Smooth muscle cell (in vitro differentiated cells): ENCODE measurements around the gene FGD2. TPM values are rescaled to one million over a fixed set of nuclear protein-coding genes. Genes with fewer than 3 reads are reported as not detected.

Experiments used
- DNase-seq: peaks from one replicate; lab custom pipeline; 2025; ENCODE audit not compliant: unreplicated experiment; lab: John Stamatoyannopoulos, UW
- H2AFZ ChIP-seq: fragments of 200-600 bp; sonication (generic); 2 replicates; pipeline ENCODE4 v1.6.0; 2016; ENCODE audit warnings: antibody characterized with exemption, low read depth, mild to moderate bottlenecking
- H3F3A ChIP-seq: fragments of 200-600 bp; sonication (generic); 2 replicates; pipeline ENCODE4 v1.6.0; 2017; ENCODE audit warnings: antibody characterized with exemption, low read depth
- H3K27ac ChIP-seq: fragments of 200-600 bp; sonication (generic); 2 replicates; pipeline ENCODE4 v1.5.1; 2016; ENCODE audit warnings: low read depth, mild to moderate bottlenecking
- H3K27me3 ChIP-seq: fragments of 200-600 bp; sonication (generic); 2 replicates; pipeline ENCODE4 v1.6.1; 2016; ENCODE audit warnings: low read depth, mild to moderate bottlenecking
- H3K36me3 ChIP-seq: fragments of 200-600 bp; sonication (generic); 2 replicates; pipeline ENCODE4 v1.5.1; 2016; ENCODE audit warnings: low read depth
- H3K4me1 ChIP-seq: fragments of 200-600 bp; sonication (generic); 2 replicates; pipeline ENCODE4 v1.5.1; 2016; ENCODE audit warnings: low read depth
- H3K4me2 ChIP-seq: fragments of 200-600 bp; sonication (generic); 2 replicates; pipeline ENCODE4 v1.6.0; 2016; ENCODE audit warnings: mild to moderate bottlenecking
- H3K4me3 ChIP-seq: fragments of 200-600 bp; sonication (generic); 2 replicates; pipeline ENCODE4 v1.5.1; 2016; ENCODE audit warnings: mild to moderate bottlenecking
- H3K79me2 ChIP-seq: fragments of 200-600 bp; sonication (generic); 2 replicates; pipeline ENCODE4 v1.6.0; 2016; ENCODE audit warnings: low read depth, mild to moderate bottlenecking
- H3K9ac ChIP-seq: fragments of 200-600 bp; sonication (generic); 2 replicates; pipeline ENCODE4 v1.6.0; 2016; ENCODE audit warnings: low read depth
- H3K9me3 ChIP-seq: fragments of 200-600 bp; sonication (generic); replicated peaks from 2 replicates; pipeline ENCODE4 v1.5.1; 2016; ENCODE audit warnings: low read depth
- H4K20me1 ChIP-seq: fragments of 200-600 bp; sonication (generic); 2 replicates; pipeline ENCODE4 v1.6.0; 2016; ENCODE audit warnings: low read depth
- CTCF ChIP-seq: fragments of 200-600 bp; sonication (generic); IDR thresholded peaks from 2 replicates; pipeline ENCODE4 v1.5.1; 2017; ENCODE audit warnings: borderline replicate concordance, mild to moderate bottlenecking, antibody characterized with exemption; ENCODE audit not compliant: insufficient read depth, poor library complexity, severe bottlenecking
- WGBS: methylation state at CpG from one replicate; pipeline ENCODE4 v1.1.7; 2016; ENCODE audit warnings: low lambda C conversion rate; 5-methylcytosine and 5-hydroxymethylcytosine counted together
- polyA plus RNA-seq: library from polyadenylated mRNA; unstranded; fragments of >200 nt; fragmentation: Nextera tagmentation; extraction: Ambion mirVana; gene quantifications from 2 replicates; pipeline ENCODE4 v1.2.1, GENCODE V29; 2016
- total RNA-seq: library from RNA; depleted of rRNA; stranded (reverse); fragments of >200 nt; gene quantifications from 2 replicates; pipeline ENCODE4 v1.2.3, GENCODE V29; 2014

Gene FGD2
- total and polyA plus RNA-seq, 2 experiments from 2014 or later: not detected

- H4K20me1 ChIP-seq: peaks cover 75% of the 10 kb centered on the region
- H3K36me3 ChIP-seq: peaks cover 7% of the 10 kb centered on the region
- peaks cover 9% of the 10 kb centered on the region for H3K4me1 ChIP-seq
- H3K9me3 ChIP-seq: no peaks in the 10 kb centered on the region
- peaks cover 39% of the 10 kb centered on the region for H3K79me2 ChIP-seq
- no peak for TF ChIP-seq CTCF
- H3K4me3 ChIP-seq: no peak overlapping the region
- no peak overlapping the region for H3K9ac ChIP-seq
- DNase-seq: no peak
- H2AFZ ChIP-seq: no peak overlapping the region
- no peak overlapping the region for H3K4me2 ChIP-seq
- H3K27me3 ChIP-seq: no peaks in the 10 kb centered on the region
- 97% methylated on average over 6 of the region's 6 CpGs for WGBS
- no peaks in the 10 kb centered on the region for H3F3A ChIP-seq
- no peak overlapping the region for H3K27ac ChIP-seq
Observed at GRCh38 chr6:36976931-36977330, 28.5 kb upstream of the FGD2 start.

- Histone ChIP-seq H3K4me1 (peaks cover 9% of the 10 kb centered on the region), H2AFZ (no peak overlapping the region)
Observed at GRCh38 chr6:36977470-36977941, 27.9 kb upstream of the FGD2 start.

GRCh38 chr6:36978421-36979346 lies 26.8 kb upstream of the FGD2 start:
- Histone ChIP-seq H3K9ac (no peak overlapping the region), H3K4me1 (peaks cover 9% of the 10 kb centered on the region), H2AFZ (no peak overlapping the region), H3K27ac (no peak overlapping the region), H3K36me3 (peaks cover 1% of the 10 kb centered on the region), H3F3A (no peaks in the 10 kb centered on the region), H3K79me2 (peaks cover 57% of the 10 kb centered on the region), H3K4me2 (no peak overlapping the region), H4K20me1 (peaks cover 83% of the 10 kb centered on the region), H3K9me3 (no peaks in the 10 kb centered on the region), H3K4me3 (no peak overlapping the region), H3K27me3 (no peaks in the 10 kb centered on the region)
- WGBS: 97% methylated on average over 11 of the region's 11 CpGs
- DNase-seq: no peak
- TF ChIP-seq CTCF: no peak

More at GRCh38 chr6:36977470-36977941, 27.9 kb upstream of the FGD2 start:
- Histone ChIP-seq H3K36me3 (peaks cover 7% of the 10 kb centered on the region), H3K9ac (no peak overlapping the region), H3F3A (no peaks in the 10 kb centered on the region), H3K4me3 (no peak overlapping the region), H3K9me3 (no peaks in the 10 kb centered on the region), H4K20me1 (peaks cover 80% of the 10 kb centered on the region), H3K79me2 (peaks cover 45% of the 10 kb centered on the region), H3K27me3 (no peaks in the 10 kb centered on the region), H3K27ac (no peak overlapping the region), H3K4me2 (no peak overlapping the region)
- DNase-seq: no peak
- WGBS: 88% methylated on average over 16 of the region's 16 CpGs
- peak; percentile 40 for TF ChIP-seq CTCF
